Hematopoietic multipotent progenitor cell treated with erythropoietin and hydrocortisone succinate and interleukin-3 and kit ligand, for 6 days (in vitro differentiated cells): ENCODE measurements around the gene TSBP1.
"Not testable (repeated sequence)": the region's sequence is repeated elsewhere in the genome, so short reads cannot be mapped to it uniquely, and the experiment has no call there.

Experiments used
- DNase-seq: peaks from one replicate; pipeline ENCODE4 v3.0.0-alpha.2; 2015

Gene TSBP1

DNA sequence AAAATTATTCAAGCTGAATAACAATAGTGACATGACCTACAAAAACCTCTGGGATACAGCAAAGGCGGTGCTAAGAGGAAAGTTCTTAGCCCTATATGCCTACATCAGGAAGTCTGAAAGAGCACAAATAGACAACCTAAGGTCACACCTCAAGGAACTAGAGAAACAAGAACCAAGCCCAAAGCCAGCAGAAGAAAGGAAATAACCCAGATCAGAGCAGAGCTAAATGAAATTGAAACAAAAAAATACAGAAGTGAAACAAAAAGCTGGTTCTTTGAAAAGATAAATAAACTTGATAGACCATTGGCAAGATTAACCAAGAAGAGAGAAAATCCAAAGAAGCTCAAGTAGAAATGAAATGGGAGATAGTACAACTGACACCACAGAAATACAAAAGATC lies 100.3 kb downstream of the TSBP1 start:
- DNase-seq = no peak

DNA sequence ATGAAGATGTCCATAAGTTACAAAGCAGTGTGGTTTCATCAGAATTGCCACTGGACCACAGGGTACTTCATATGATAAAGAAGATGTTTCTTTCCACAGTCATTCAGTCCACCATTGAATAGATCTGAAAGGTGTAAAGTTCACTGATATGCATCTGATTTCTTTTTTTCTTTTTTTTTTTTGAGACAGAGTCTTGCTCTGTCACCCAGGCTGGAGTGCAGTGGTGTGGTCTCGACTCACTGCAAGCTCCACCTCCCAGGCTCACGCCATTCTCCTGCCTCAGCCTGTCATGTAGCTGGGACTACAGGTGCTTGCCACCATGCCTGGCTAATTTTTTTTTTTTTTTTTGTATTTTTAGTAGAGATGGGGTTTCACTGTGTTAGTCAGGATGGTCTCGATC lies 103.2 kb downstream of the TSBP1 start:
- not testable (repeated sequence) for DNase-seq

DNA sequence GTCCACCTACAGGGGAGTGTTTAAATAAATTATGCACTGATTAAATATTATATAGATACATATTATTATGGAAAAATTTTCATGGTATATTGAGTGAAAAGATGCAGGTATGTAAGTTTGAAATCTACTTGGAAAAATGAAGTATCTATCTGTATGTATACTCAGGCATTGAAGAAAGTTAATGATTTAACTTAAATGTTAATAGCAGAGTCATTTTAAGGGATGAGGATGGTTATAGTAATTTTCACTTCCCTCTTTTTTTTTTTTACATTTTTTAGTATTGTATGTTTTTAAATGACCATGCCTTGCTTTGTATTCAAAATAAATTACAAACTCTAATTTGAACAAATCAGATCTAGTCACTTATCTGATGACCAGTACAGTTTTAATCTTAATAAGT lies 104.7 kb downstream of the TSBP1 start:
- no peak for DNase-seq

DNA sequence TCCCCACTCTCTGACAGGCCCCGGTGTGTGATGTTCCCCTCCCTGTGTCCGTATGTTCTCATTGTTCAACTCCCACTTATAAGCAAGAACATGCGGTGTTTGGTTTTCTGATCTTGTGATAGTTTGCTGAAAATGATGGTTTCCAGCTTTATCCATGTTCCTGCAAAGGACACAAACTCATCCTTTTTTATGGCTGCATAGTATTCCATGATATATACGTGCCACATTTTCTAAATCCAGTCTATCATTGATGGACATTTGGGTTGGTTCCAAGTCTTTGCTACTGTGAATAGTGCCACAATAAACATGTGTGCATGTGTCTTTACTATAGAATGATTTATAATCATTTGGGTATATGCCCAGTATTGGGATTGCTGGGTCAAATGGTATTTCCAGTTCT lies 114.4 kb downstream of the TSBP1 start:
- not testable (repeated sequence) for DNase-seq

DNA sequence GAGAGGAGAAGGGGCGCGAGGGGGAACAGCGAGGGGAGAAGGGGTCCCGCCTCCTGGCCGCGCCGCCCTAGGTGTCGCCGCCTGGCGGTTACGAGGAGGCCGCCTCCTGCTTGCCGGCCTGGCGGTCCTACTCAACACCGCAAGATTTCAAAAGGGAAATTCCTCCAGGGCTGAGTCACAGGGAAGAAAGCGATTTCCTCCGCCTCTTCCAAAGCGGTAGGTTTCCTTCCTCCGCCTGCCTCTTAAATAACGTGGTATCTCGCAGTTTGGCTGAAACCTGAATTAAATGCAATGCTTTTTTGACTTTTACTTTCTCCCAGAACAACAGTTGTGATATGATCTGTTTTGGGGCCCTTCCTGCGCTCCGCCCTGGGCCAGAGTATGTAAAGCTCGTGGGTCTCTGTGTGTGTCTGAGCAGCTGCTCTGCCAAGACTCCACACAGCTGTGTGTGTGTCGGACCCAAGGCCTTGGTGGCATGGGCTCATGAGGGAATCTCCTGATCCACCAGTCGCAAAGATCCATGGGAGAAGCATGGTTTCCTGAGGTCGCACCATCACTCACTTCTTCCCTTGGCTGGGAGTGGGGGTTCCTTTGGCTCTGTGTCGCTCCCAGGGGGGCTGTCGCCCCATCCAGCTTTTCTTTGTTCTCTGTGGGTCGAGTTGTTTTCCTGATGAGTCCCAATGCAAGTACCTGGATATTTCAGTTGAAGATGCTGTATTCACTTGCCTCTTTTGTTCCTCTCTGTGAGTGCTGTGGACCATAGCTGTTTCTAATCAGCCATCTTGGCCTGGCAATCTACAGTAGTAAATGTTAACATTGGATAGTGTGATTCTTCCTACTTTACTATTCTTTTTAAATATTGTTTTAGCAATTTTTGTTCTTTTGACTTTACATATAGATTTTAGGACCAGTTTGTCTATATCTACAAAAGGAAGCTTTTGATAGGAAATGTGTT lies 116.2 kb downstream of the TSBP1 start:
- peak; percentile 68 for DNase-seq

DNA sequence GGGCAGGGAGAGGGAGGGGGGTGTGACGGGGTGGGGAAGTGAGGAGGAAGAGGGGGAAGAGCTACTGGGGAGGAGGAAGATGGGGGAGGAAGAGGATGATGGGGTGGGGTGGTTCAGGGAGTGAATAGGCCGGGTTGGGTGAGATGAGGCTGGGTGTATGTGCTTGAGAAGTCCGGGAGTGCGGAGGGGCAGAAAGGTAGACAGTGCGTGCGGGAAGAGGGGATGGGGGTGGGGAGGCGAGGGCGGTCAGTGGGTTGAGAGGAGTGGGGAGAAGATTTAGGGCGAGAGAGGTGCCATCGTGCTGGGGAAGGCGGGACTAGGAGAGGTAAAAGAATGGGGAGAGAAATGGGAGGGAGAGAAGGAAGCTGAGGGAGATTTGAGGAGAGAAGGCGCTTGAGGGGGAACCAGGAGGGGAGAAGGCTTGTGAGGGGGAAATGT lies 116.9 kb downstream of the TSBP1 start:
- no peak for DNase-seq

DNA sequence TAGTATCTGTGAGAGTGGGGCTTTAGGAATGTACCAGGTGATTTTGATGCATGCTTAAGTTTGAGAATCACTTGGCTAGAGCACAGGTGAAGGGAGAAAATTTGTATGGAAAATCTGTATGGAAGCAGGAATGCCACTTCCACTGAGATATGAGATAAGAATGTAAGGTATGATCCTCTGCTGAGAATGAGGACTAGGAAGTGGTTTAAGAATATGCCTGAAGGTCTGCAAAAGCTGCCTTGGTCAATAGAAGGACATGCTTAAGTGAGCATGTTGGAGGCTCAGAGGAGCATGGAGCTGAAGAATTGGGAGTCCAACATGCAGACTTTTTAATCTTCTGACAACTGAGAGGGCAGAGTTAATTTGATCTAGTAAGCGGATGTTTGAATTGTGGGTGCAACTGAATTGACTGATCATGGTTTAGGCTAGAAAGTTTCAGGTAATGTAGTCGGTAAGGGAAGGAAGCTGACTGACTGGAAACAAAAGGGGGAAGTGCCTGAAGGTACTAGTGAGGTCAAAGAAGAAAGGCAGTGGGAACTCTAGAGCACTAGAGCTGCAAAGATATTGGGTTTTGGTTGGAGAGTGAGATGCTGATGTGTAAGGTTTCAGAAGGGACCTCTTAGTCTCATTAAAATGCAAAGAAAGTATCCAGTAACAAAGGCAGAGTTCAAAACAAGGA lies 119.2 kb downstream of the TSBP1 start:
- no peak for DNase-seq

DNA sequence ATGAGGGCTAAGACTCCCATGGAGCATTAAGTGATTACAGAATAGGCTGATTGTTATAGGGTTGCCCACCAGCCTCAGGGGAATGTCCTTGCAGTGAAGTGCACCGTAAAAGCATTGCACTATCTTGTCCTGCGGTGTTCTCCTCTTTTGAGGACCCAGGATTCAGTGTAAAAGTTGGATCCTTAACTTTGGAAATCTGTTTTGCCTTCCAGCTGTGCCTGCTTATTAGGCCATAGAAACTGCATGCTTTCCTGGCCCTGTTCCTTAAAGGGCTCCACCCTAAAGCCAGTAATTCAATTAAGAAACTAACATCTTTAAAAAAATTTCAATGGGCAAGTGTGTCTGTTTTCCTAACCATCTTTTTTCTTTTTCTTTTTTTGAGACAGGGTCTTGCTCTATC lies 122.4 kb downstream of the TSBP1 start:
- no peak for DNase-seq

DNA sequence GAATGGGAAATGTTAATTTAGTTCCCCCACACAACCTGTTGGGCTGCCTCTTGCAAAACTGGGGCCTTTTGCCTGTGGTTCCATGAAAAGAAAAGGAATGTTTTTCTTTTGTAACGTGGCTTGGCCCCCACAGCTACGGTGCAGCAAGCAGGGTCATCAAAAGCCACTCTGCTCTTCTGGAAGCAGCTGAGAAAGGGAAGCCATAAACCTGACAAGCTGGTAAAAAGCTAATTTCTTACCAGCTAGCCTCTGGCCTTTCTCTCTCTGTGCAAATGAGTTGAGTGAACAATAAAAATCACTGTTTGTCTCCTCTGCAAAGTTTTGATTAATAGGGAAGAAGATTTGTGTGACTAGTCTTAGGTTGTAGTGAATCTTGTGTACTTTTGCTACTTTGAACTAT lies 124.3 kb downstream of the TSBP1 start:
- no peak for DNase-seq

DNA sequence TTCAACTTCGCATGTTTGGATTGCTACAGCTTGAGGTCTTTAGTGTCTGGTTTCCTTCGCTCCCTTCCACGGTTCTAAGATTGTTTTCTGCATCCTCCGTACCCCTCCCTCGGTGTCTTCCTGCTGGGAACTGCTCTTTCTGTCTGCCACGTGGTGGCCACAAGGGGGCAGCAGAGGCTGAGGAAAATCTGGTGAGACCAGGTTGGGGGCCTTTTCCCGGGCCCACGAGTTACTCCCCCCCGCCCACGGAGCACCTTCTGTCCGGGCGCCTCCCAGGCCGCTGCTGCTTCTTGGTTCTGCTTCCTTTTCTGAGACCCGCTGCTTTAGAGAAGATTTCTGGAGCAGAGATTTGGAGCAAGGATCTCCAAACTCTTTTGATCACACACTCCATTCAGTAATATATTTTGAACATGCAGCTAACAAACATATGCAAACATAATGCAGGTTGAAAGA lies 126.7 kb downstream of the TSBP1 start:
- DNase-seq = peak; percentile 78

DNA sequence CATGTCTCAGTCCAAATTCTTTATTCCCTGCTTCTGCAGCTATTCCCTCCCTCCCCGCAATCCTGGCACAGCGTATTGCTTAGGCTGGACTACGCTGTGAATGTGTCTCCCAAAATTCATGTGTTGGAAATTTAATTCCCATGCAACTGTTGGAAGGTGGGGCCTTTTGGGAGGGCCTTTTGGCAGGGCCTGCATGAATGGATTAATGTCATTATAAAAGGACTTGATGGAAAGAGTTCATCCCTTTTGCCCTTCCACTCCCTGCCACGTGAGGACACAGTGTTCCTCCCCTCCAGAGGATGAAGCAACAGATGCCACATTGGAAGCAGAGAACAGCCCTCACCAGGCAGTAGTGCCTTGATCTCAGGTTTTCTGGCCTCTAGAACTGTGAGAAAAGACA lies 127.4 kb downstream of the TSBP1 start:
- no peak for DNase-seq
